Caco-2 (cell line): ENCODE measurements around the gene TRAPPC2L. TPM values are rescaled to one million over a fixed set of nuclear protein-coding genes. Genes with fewer than 3 reads are reported as not detected.

ENCODE experiments used
- BruUV-seq: library from RNA; stranded (reverse); fragments of 400-500 nt; replicated peaks from 2 replicates; lab custom pipeline; 2021; lab: Mats Ljungman, UMichigan
- CTCF ChIA-PET: fragments of 300-600 bp; sonication (Branson Sonifier 250); formaldehyde crosslinking; loops from one replicate; lab custom pipeline; 2022; ENCODE audit warnings: antibody characterized with exemption; lab: Charles Lee
- POLR2A ChIA-PET: fragments of 300-600 bp; sonication (Branson Sonifier 250); formaldehyde crosslinking; loops from one replicate; lab custom pipeline; 2022; ENCODE audit warnings: antibody characterized with exemption; lab: Charles Lee
- DNase-seq, 2 experiments: peaks; one replicate each; pipeline versions ENCODE4 v3.0.0 to v3.0.0-alpha.2; 2020 to 2022
- H3K27me3 ChIP-seq: replicated peaks from 2 replicates; pipeline ENCODE4 v1.6.0; 2011; ENCODE audit warnings: low read length; ENCODE audit not compliant: control insufficient read depth, insufficient read depth
- H3K36me3 ChIP-seq: 2 replicates; pipeline ENCODE4 v1.5.1; 2011; ENCODE audit warnings: low read length; ENCODE audit not compliant: control insufficient read depth, insufficient read depth
- H3K4me1 ChIP-seq: fragments of 250-450 bp; sonication (Bioruptor Pico); 2 replicates; pipeline ENCODE4 v1.5.1; 2020; ENCODE audit warnings: mild to moderate bottlenecking
- H3K4me3 ChIP-seq: 2 replicates; pipeline ENCODE4 v1.5.1; 2011; ENCODE audit warnings: low read depth, mild to moderate bottlenecking, control low read depth, low read length
- H3K9me3 ChIP-seq: fragments of 250-450 bp; sonication (Bioruptor Pico); 2 replicates; pipeline ENCODE4 v1.5.1; 2020; ENCODE audit warnings: mild to moderate bottlenecking, moderate library complexity
- H3K27ac Mint-ChIP-seq: one replicate; pipeline ENCODE4 v1.8.0; 2022; ENCODE audit warnings: mixed read lengths; ENCODE audit not compliant: unreplicated experiment
- H3K27me3 Mint-ChIP-seq: one replicate; pipeline ENCODE4 v1.8.0; 2022; ENCODE audit warnings: mixed read lengths; ENCODE audit not compliant: insufficient read depth, unreplicated experiment
- H3K36me3 Mint-ChIP-seq: one replicate; pipeline ENCODE4 v1.8.0; 2022; ENCODE audit warnings: mild to moderate bottlenecking, mixed read lengths; ENCODE audit not compliant: insufficient read depth, unreplicated experiment
- H3K4me1 Mint-ChIP-seq: one replicate; pipeline ENCODE4 v1.8.0; 2022; ENCODE audit warnings: low read depth, mixed read lengths; ENCODE audit not compliant: unreplicated experiment
- H3K4me3 Mint-ChIP-seq: one replicate; pipeline ENCODE4 v1.8.0; 2022; ENCODE audit warnings: mild to moderate bottlenecking, moderate library complexity, mixed read lengths; ENCODE audit not compliant: unreplicated experiment
- H3K9me3 Mint-ChIP-seq: one replicate; pipeline ENCODE4 v1.8.0; 2022; ENCODE audit warnings: mixed read lengths; ENCODE audit not compliant: unreplicated experiment
- intact Hi-C: fragments of 100-400 bp; cut with micrococcal nuclease; formaldehyde crosslinking; loops from one replicate; pipeline ENCODE4 v1.10.0; 2022; ENCODE audit not compliant: unreplicated experiment
- total RNA-seq: library from RNA; stranded (reverse); gene quantifications from 2 replicates; pipeline ENCODE4 v1.2.3, GENCODE V29; 2022
- TF ChIP-seq, protein P1 (sequence below), 2 experiments: fragments of 200-600 bp in 1 of 2; IDR thresholded peaks; 1 replicate in 1 of 2; 2 replicates in 1 of 2; pipeline versions ENCODE4 v1.5.1 to v1.8.0; 2011 to 2022; ENCODE audit warnings: antibody characterized with exemption in 1 of 2, control low read depth in 1 of 2, inconsistent platforms in 1 of 2, low read depth in 1 of 2, low read length in 1 of 2, mild to moderate bottlenecking in 1 of 2, moderate library complexity in 1 of 2; ENCODE audit not compliant: insufficient read depth in 1 of 2, severe bottlenecking in 1 of 2, unreplicated experiment in 1 of 2

The TRAPPC2L gene
- total RNA-seq, 1 experiment from 2014 or later, result 179 TPM

DNA sequence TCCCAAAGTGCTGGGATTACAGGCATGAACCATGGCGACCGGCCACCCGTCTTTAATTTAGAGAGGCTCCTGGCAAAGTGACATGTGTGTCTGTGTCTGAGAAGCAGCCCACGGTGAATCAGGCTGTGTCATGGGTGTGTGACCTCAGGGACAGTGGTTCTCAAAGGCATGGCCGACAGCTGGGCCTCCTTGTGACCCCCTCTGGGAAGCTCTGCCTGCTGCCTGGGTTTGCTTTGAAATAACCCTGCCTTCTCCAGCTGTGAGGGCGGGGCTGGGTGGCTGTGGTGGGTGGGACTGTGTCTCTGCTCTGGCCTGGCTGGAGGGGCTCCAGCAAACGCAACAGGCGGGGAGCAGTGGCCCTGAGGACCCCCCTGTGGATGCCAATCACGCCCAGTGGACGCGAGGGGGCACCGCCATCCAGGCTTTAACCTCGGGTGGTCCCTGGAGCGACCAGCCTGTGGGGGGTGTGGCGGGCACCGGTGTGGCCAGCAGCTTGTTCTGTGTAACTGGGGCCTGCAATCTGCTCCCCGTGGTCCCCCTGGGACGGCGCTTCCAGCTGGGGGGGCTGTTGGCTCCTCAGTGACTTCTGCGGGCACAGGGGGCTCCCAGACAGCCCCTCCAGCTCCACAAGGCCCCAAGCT lies 36.4 kb upstream of the TRAPPC2L start:
- Histone ChIP-seq H3K4me3 (no peak overlapping the region), H3K9me3 (no peaks in the 10 kb centered on the region), H3K4me1 (no peaks in the 10 kb centered on the region), H3K27me3 (no peaks in the 10 kb centered on the region), H3K36me3 (no peaks in the 10 kb centered on the region; the same call in 1 of the 2 replicates)
- no peak for DNase-seq
- H3K27me3 Mint-ChIP-seq, result no peaks in the 10 kb centered on the region
- no peaks in the 10 kb centered on the region for H3K4me1 Mint-ChIP-seq
- peaks cover 38% of the 10 kb centered on the region for H3K36me3 Mint-ChIP-seq
- no TSS peak for BruUV-seq
- H3K27ac Mint-ChIP-seq, result no peak overlapping the region
- H3K9me3 Mint-ChIP-seq, result no peaks in the 10 kb centered on the region
- intact Hi-C loops, result no loop called here
- POLR2A ChIA-PET, result no interaction called here
- no peak overlapping the region for H3K4me3 Mint-ChIP-seq
- TF ChIP-seq, protein P1, sequence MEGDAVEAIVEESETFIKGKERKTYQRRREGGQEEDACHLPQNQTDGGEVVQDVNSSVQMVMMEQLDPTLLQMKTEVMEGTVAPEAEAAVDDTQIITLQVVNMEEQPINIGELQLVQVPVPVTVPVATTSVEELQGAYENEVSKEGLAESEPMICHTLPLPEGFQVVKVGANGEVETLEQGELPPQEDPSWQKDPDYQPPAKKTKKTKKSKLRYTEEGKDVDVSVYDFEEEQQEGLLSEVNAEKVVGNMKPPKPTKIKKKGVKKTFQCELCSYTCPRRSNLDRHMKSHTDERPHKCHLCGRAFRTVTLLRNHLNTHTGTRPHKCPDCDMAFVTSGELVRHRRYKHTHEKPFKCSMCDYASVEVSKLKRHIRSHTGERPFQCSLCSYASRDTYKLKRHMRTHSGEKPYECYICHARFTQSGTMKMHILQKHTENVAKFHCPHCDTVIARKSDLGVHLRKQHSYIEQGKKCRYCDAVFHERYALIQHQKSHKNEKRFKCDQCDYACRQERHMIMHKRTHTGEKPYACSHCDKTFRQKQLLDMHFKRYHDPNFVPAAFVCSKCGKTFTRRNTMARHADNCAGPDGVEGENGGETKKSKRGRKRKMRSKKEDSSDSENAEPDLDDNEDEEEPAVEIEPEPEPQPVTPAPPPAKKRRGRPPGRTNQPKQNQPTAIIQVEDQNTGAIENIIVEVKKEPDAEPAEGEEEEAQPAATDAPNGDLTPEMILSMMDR (IDR thresholded peaks at IDR 0.05; ENCODE audit: insufficient read depth in 1 of 2, low read depth in 1 of 2, low read length in 1 of 2, severe bottlenecking in 1 of 2, unreplicated experiment in 1 of 2), result no peak
- CTCF ChIA-PET, result interaction anchor here (0.7 kb wide), 1 partner anchor 44 kb away, joined by 3 read pairs; no protein-coding TSS in a partner anchor

DNA sequence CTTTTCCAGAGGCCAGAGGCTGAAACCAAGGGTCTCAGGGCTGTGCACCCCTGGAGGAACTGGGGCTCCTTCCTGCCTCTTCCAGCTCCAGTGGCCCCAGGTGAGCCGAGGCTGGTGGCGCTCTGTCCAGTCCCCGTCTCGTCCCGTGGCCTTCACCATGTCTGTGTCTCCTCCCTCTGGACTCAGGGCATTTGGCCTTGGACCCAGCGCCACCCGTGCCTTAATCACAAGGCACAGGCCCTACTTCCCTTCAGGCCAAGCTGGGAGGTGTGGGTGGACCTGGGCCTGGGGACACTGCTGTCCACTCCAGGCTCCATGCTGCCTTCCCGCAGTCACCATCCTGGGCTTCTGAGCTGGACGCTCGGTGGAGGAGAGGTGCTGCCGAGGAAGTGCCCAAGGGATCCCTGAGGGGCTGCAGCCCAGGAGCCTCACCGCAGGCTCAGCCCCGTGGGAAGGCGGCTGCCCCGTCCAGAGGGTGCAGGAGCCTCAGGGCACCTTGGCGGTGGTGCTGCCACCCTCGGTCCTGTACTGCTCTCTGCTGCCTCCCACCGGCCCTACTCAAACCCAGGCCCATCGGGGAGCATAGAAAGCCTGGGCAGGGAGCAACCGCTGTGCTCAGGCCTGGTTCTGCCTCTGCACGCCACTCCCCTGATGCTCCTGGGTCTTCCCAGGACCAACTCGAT lies 35.6 kb upstream of the TRAPPC2L start:
- H3K4me1 Mint-ChIP-seq, result no peaks in the 10 kb centered on the region
- POLR2A ChIA-PET, result no interaction called here

More for the DNA sequence above, 35.6 kb upstream of the TRAPPC2L start:
- Histone ChIP-seq H3K4me1 (no peaks in the 10 kb centered on the region), H3K4me3 (no peak overlapping the region), H3K36me3 (no peaks in the 10 kb centered on the region; the same call in 1 of the 2 replicates), H3K9me3 (no peaks in the 10 kb centered on the region), H3K27me3 (no peaks in the 10 kb centered on the region)
- Mint-ChIP-seq H3K9me3 (no peaks in the 10 kb centered on the region), H3K36me3 (peaks cover 36% of the 10 kb centered on the region), H3K27me3 (no peaks in the 10 kb centered on the region), H3K4me3 (no peak overlapping the region), H3K27ac (no peak overlapping the region)
- no TSS peak for BruUV-seq
- intact Hi-C loops, result no loop called here
- CTCF ChIA-PET, result interaction anchor here (1.1 kb wide), 1 partner anchor 84 kb away, joined by 4 read pairs; no protein-coding TSS in a partner anchor
- TF ChIP-seq, protein P1 (IDR thresholded peaks at IDR 0.05; ENCODE audit: insufficient read depth in 1 of 2, low read depth in 1 of 2, low read length in 1 of 2, severe bottlenecking in 1 of 2, unreplicated experiment in 1 of 2), result no peak
- no peak for DNase-seq
